Measurements from ENCODE around the gene GLYAT.
"Not testable (repeated sequence)": the region's sequence is repeated elsewhere in the genome, so short reads cannot be mapped to it uniquely, and the experiment has no call there.

GLYAT gene

DNA sequence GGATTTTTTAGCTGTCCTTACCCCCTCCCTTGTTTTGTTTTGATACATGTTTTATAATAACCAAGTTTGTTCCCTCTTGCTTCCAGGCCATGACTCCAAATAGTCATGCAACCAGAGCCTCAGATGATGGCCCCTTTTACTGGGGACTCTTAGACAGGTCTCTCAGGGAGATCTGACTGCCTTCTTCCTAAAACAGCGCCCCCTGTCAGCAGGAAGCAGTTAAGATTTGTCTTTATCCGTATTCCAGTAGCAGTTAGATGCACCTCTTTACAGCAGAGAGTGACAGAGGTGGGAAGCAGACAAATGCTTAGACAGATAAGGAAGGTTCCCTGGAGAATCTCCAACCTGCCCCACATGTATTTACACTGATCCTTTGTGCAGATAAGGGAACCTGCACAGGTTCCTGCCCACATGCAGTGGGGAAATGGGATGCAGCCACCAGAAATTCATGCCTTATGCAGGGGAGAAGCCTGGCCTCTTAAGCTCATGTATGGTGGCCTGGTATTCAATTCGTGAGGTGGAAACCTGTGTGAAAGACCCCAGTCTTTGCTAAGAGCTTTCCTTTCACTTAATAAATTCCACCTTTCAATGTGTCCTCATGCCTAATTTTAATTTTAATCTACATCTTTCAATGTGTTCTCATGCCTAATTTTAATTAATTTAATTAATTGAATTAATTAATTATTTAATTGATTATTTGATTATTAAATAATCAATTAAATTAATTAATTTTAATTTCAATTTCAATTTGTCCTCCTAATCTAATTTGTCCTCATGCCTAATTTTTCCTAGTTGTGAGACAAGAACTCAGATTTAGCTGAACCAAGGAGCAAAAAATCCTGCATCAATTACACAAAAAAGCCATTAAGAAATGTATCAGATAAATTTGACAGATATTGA, 11.5 kb upstream of the GLYAT start:
- DNase-seq = no peak

DNA sequence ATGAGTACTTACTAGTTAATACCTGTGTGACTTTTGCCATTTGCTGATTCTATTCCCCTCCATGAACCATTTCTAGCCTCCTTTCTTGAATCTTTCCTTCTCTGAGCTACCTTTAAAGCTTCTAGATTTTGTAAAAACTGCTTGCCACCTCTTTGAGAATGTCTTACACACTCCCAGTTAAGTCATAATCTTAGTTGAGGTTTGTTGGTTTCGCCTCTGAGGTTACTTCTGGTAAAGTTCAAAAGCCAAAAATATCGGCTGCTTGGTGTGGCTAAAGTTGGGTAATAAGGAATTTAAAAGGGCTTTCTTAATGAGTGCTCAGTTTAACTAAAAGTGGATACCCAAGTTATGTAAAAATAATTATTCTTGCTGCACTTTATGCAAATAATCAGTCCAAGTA, 10.4 kb upstream of the GLYAT start:
- no peak for DNase-seq

DNA sequence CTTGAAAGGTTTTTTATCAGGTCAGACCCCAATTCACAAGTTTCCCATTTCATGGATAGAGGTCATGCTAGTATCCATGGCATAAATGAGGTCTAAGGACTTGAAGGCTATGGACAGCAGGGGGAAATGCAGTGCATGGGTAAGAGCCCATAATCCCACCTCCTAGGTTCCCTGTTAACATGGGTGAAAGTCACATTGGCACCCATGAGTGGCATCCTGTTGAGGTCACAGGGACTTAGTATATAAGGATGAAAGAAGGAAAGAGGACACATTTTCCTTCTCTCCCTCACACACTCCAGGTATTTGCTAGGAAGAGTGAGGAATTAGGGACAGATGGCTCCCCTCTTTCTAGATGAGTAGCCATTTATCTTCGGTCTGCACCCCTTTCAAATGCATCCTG, 9.4 kb upstream of the GLYAT start:
- DNase-seq = no peak

DNA sequence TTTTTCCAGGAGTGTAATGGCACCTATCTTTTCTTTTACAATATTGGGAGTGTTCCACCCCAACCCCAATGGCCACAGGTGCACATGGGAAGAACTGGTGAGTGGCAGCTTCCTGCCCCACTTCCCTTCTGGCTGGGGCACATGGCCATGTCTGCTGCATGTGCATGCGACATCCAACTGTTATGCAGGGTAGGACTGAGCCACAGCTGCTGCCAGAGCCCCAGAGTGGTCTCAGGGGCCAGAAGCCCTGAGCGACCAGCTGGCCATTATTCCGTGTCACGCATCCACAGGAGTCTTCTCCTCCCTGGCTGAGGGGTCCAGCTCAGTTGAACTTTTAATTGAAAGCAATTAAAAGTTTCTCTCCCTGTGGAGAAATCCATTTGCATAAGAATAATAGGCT, 8.7 kb upstream of the GLYAT start:
- DNase-seq = no peak

DNA sequence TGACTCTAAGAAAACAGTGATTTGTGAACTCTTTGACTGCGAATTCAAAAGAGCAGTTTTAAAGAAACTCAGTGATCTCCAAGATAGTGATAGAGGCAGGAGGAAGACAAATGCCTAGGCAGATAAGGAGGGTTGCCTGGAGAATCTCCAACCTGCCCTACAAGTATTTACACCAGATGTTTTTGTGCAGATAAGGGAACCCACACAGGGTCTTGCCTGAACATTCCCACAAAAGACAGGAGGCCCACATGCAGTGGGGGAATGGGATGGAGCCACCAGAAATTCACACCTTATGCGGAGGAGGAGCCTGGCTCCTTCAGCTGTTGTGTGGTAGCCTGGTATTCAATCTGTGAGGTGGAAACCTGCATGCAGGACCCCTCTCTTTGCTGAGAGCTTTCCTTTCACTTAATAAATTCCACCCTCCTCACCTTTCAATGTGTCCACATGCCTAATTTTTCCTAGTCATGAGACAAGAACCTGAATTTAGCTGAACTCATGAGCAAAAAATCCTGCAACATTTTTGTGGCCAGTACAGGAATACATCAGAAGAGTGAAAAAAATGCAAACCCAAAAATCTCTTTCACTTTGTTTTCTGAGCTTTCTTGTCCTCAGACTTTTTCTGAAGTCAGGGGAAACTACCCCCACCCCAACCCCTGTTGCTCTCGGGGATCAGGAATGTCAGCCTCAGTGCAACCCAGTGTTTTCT, 8.1 kb upstream of the GLYAT start:
- no peak for DNase-seq

DNA sequence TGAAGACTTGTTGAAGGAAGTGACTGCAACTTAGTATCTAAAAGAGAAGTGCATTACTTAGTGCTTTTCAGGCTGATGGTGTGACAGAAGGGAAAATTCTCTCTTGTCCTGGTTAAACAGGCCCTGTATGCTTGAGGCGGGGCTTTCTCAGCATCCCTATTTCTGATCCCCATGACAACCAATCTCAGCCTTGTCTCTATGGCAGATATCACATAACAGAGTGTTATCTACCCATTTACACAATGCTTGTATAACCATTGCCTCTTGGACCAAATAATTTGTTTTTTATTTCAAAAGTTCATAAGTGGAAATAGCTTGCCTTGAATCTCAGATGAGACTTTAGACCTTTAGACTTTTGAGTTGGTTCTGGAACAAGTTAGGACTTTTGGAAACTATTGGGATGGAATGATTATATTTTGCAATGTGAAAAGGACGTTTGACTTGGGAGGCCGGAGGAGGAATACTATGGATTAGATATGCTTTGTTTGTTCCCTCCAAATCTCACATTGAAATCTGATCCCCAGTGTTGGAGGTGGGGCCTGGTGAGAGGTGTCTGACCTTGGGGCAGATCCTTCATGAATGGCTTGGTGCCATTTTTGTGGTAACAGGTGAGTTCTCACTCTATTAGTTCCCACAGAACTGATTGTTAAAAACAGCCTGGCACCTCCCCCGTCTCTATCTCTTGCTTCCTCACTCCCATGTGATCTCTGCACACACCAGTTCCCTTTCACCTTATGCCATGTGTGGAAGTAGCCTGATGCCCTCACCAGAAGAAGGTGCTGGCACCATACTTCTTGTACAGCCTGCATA, 3.1 kb upstream of the GLYAT start:
- DNase-seq = no peak

DNA sequence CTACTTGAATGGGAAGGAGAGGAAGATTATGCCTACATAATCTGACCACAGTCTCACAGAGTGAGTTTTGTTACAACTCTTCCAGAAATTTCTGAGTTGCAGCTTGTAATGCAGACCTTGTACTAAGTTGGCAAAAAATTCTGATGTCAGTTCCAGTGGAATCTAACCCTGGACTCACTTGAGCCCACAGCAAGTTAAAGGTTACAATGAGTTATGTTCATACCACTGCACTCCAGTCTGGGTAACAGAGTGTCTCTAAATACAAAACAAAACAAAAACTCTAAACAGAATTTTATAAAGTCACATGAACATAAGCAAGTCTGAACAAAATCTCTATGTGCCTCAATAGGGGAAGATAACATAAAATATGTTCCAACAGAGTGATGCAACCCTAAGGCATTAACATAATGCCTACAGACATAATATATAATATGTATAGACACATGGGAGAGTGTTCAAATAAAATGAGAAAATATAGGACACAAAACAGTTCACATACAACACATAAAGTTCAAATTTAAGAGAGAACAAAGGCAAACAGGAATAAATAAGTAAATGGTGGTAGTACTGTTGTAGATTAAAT, 1.1 kb downstream of the GLYAT start:
- no peak for DNase-seq

DNA sequence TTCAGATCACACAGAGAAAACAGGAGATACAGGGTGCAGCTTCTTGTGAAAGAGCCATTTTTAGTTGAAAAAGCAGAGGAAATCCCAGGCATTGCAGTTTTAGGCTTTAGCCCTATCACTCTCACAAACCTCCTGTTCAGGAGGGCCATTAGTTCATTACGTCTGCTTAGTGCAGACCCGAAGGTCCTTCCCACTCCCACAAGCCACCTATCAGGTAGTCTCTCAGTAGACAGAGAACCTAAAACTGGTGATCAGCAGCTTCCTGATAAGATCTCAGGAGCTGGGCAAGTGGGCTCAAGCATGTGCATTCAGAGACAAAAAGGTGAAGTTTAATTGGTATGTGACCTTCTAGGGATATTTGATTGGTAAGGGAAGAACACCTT, 4.3 kb downstream of the GLYAT start:
- DNase-seq = no peak

DNA sequence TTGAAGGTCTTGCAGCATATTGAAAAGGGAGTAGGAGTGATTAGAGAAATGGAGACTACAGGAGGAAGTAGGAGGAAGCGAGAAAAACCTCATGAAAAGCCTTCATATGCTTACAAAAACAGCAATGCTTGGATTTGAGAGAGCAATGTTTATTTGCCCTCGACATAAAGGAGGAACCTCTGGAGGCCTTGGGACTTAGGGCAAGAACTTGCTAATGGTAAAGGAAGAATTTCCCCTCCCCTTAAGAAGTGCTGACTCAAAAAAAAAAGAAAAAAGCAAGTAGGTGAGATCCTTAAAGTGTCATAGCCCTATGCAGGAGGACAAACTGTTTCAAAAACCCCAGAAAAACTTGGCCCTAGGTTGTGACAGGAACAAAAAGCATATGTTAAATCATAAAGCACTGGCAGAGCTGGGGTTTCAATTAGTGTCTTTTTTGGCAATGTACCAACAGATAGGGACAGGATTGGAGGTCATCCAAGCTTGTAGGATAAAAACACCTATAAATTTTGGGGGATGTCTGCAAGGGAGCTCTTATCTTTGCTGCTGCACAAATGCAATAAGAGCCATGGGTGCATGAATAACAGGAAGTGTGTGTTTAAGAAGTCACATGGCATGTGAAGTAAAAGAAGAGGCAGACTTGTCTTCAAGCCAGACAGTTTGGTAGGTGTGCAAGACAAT, 4.9 kb downstream of the GLYAT start:
- DNase-seq = no peak

DNA sequence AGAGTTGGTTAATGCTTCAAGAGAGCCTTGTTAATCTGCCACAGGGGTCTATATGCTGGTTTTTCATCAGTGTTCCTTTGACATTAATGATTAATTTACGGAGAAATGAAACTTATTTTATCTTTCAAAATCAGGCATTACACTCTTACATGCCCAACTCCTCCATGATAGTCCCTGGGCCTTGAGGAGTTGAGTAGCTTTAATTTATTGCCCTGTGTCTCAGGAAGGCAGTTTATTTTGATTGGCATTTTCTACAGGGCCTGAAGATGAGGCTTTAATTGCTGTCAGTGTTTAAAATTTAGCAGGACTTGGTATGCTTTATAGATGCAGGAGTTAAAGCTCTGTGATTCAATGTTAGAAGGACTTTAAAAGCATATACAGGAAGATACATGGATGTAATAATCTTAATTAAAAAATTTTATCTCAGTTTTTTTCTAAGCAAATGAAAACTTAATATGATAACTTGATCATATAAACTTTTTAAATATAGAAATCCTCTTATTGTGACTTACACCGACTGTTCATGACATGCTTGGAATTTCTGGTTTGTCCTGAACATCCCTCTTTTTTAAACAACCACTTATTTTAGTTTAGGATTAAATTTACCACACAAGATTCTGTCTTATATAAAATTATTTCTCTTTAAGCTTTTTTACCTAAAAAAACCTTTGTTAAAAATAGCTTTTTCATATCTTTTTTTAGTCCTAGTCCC, 12.2 kb downstream of the GLYAT start:
- no peak for DNase-seq

DNA sequence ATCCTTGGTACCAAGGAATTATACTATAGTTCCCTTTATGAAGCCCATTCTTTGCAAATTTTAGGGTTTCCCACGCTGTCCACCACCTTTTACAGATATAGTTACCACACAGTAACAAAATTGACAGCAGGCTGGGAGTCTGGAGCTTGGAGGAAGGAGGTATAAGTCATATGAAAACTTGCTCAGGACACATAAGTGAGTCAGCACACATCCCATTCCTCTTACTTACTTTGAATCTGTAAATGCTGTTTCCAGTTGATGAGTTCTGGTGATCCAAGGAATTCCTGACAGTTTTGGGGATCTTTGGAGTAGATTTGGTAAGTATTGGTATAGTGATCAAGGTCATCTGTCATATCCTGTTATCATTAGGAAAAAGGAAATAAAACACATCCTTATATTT, 19.2 kb downstream of the GLYAT start:
- no peak for DNase-seq

DNA sequence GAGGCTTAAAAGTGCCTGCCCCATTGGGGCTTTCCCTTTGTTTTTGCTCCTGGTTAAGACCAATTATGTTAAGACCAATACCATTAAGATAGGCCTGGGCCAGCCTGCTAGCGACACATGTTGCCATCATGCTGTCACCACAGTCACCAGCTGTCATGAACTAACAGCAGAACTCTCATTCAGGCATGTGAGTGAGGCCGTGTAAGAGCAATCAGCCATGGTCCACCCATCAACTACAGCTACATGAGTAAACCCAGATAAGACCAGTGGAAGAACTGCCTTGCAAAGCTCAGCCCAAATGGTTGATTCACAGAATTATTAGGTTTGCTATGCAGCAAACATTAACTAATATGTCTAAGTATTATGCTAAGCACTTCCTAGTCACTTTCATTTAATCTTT, 19.9 kb downstream of the GLYAT start:
- no peak for DNase-seq

DNA sequence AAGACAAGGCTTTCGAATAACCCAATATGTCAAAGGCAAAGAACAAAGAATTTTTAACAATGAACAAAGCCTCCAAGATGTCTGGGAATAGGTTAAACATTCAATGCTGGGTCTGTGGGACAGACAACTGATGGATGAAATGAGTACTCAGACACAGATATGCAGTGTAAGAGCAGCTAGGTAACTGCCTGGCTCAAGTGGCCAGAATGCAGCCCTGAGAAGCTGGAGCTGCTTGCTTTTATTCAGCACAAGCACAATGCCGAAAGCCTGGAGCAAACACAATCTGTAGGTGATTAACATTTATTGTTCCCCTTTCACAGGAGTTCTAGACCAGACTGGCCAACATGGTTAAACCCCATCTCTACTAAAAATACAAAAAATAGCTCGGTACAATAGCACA, 24.0 kb downstream of the GLYAT start:
- DNase-seq = no peak

DNA sequence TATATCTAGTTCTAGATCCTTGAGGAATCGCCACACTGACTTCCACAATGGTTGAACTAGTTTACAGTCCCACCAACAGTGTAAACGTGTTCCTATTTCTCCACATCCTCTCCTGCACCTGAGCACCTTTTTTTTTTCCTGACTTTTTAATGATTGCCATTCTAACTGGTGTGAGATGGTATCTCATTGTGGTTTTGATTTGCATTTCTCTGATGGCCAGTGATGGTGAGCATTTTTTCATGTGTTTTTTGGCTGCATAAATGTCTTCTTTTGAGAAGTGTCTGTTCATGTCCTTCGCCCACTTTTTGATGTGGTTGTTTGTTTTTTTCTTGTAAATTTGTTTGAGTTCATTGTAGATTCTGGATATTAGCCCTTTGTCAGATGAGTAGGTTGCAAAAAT, 34.9 kb downstream of the GLYAT start:
- not testable (repeated sequence) for DNase-seq

DNA sequence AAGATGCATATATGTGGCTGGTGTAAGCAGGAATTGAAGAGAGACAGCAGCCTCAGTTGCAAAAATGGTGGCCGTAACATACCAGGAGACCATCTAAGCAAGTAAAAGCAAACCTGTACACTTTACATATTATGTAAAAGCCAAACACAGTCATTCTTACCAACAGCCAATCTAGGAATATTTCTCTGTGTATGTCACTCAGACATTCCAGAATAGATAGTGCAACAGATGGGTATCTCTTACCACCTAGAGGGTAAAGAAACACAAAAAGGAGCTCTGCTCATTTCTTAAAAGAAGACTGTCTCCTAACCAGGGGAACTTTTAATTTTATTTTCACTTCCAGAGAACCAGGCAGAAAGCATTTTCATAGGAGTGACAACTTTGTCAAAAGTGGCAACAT, 38.7 kb downstream of the GLYAT start:
- no peak for DNase-seq

DNA sequence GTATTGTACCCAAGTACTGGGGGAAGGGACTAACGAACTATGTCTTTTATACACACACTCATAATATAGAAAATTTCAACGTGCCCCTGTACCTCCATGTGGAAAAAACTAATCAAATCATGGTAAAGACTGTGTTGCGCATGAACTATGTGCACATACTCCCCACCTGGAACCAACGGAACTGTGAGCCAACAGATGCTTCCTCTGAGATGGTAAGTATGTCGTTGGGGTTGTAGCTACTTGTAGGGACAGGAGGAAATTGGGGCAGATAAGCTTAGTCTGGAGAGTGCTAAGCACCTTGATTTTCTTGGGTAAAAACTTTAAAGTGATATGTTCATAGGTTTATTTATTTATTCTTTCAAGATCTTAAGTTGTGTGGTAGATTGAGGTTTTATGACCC, 40.1 kb downstream of the GLYAT start:
- no peak for DNase-seq

DNA sequence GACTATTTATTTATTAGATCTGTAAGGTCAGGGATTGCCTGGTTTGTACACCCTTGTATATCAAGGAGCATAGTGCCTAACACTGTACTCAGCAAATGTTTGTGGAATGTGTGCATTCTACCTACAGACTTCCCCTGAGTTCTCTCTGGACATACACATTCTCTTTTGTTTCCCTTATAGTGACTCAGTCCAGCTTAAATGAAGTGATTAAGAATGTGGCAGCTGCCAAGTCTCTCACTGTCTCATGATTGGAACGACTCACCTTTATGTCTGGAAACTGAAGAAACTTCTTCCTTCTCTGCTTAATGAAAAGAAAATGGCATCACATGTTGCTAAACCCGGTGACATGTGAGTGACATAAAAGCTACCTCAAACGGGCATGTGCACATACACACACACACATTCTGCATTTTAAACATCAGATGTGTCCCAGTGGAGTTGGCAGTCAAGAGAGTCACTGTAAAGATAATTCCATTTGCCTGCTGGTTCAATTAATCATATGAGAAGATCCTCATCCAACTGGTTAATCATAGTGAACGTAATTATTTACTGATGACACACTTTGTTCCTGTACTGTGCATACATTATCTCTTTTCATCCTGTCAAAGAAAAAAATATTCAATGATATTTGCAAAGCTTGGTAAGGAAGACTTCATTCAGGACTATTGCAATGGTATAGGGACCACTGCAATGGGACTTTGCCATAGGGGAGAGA, 42.8 kb downstream of the GLYAT start:
- DNase-seq = no peak

DNA sequence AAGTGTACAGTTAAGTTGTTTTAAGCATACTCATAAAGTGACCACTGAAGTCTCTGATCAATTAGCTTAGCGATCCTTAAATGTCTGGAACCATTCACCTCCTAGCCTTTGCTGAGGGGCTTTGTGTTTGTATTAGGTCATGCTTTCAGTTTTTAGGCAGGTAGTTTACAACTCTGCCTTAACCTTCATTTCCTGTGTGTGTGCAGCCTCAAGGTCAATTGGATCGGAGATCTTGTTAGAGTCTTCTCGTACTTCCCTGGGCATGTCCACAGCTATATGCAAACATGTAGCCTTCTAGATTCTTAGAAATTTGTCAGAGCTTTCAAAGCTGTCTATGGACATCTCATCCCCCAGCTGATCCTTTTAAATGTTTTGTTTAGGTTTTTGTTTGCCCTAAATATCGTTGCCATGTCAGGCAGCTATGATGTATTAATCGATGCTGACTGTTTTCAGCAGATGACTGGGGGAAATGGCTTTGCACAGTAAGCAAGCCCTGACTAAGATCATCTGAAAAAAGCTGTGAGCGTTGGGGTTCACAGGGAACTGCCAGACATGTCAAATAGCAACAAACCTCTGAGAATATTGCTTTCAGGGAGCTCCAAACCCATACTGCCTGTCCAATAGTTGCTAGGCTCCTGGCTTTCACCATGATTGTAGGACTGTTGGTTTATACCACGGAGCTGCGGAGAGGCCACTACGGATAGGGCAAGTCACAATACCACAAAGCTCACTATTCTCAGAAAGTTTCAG, 45.6 kb downstream of the GLYAT start:
- no peak for DNase-seq

DNA sequence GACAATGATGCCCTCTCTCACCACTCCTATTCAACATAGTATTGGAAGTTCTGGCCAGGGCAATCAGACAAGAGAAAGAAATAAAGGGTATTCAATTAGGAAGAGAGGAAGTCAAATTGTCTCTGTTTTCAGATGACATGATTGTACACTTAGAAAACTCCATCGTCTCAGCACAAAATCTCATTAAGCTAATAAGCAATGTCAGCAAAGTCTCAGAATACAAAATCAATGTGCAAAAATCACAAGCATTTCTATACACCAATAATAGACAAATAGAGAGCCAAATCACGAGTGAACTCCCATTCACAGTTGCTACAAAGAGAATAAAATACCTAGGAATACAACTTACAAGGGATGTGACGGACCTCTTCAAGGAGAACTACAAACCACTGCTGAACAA, 49.1 kb downstream of the GLYAT start:
- not testable (repeated sequence) for DNase-seq

DNA sequence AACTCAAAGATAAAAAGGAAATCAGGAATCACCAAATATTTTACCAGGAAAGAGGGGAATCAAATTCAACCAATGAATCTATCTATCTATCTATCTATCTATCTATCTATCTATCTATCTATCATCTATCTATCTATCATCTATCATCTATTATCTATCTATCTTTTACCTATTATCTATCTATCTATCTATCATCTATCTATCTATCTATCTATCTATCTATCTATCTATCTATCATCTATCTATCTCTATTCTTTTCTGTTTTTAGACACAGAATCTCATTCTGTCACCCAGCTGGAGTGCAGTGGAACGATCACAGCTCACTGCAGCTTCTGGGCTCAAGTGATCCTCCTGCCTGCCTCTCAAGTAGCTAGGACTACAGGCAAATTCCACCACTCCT, 54.2 kb downstream of the GLYAT start:
- DNase-seq = not testable (repeated sequence)
